Stimulated activated CD4-positive, alpha-beta T cell treated with anti-CD3 and anti-CD28 coated beads, Interleukin-4, amount 100 ng/mL, for 48 hours (primary cell): ENCODE measurements around the gene PIGV.
"Not testable (repeated sequence)": the region's sequence is repeated elsewhere in the genome, so short reads cannot be mapped to it uniquely, and the experiment has no call there.

Experiments
- DNase-seq, 2 donors: peaks; one replicate each; pipeline ENCODE4 v3.0.0-alpha.2; 2020; ENCODE audit warnings: low read depth in 2 of 2

The PIGV gene

DNA sequence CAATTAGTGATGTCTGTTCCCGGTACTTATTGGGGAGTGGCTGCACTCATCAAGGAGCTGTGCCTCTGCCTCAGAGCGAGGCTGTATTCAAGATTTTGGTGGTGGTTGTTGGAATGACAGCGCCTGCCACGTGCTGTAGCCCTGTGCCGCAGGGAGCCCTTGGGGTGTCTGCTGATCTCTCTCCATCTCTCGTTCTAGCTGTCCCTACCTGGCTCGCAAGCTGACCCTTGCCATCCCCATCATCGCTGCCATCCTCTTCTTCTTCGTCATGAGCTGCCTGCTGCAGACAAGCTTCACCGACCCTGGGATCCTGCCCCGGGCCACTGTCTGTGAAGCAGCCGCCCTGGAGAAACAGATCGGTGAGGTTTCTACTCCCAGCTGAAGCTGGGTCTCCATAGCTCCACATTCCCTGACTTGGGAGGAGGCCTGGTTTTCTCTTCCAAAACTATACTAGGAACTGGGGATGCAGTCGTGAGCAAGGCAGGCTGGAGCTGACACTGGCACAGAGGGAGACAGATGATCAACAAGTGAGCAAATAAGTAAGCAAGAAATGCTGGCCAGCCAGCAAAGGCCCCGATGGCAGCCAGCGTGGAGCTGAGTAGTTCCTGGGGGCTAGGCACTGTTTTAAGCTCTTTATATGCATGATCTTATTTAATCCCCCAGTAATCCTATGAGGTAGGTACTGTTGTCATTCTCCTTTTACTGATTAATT lies 44.7 kb downstream of the PIGV start:
- DNase-seq, result no peak

DNA sequence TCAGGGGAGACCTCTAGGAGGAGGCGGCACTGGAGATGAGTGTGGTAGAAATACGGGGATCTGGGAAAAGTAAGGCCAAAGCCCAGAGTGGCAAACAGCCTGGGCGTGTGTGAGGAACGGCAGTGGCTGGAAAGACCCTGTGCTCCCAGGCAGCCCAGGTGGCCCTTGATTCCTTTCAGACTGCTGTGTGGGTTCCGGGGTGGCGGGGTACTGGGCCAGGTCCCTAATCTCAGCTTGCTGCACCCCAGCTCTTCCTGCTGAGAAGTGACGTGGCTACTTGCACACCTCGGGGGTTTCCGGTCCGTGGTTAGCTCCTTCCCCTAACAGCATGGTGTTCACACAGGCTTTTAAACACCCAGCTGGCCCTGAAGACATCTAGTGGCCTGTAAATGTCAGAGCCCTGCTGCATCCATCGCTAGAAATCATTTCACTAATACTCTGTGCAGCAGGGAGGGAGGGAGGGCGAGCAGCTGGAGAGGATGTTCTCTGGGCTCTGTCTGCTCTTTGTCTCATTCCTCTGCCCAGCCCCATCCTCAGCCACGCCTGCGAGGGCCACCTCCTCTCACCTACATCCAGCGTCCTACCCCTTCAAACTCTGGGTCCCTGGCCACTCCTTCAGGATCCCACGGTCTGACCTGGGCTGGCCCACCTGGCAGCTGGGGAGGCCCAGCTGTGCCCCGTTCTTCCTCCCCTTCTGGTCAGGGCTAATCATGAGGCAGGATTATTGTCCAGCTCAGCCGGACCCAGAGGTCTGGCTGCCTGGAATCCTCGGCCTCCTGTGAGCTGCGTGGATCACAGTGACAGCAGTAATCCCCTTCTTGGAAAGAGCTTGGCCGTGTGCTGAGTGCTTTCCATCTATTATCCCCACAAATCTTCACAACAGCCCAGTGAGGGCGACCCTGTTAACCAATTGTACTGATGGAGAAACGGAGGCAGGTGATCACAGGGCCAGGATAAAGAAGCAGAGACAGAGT lies 46.0 kb downstream of the PIGV start:
- DNase-seq, result peak; percentile 59 to 75

DNA sequence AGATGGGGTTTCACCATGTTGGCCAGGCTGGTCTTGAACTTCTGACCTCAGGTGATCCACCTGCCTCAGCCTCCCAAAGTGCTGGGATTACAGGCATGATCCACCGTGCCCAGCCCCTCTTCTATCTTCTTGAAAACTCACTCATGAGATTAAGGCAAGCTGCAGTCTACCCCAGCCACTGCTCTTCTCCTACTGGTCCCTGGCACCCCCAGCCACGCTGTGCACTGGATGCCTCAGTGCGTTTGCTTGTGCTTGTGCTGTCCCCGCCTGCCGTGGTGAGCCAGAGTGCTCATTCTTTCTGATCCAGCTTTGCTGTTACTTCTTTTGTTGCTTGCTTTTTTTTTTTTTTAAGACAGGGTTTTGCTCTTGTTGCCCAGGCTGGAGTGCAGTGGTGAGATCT lies 49.9 kb downstream of the PIGV start:
- DNase-seq, result not testable (repeated sequence)

DNA sequence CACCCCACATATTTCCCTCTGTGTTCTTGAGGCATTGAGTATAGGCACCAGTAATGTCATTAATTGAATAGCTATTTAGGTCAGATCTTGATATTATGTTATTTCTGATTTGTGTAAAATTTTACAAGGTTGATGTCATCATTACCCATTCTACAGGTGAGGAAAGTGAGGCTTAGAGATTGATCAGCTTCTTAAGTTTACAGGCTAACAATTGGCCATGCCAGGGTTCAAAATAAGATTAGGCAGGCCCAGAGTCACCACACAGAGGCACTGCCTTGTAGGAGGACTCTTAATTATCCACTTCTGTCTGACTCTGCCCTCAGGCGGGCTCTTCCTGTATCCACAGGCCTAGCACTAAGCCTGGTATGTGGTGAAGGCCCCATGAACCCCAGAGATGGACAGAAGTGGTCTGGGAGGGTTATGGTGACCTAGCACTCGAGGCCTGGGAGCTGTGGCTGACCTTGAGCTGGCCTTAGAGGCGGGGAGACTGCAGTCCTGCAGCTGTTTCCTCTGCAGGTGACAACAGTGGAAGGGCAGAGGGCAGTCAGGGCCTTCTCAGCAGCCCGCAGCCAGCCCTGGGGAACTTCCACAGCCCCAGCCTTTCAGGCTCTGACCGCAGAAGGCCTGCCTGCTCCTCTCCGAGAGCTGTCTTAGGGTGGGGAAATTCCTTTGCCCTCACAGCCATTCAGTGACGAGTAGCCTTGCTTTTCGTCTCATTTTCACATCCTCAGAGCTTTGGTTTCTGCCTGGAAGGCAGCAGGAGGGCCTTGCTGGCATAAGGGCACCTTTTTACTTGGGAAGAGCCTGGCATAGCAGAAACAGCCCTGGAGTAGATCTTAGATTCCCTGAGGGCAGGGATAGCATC lies 51.0 kb downstream of the PIGV start:
- DNase-seq, result peak in 1 of 2 donors; percentile 49

DNA sequence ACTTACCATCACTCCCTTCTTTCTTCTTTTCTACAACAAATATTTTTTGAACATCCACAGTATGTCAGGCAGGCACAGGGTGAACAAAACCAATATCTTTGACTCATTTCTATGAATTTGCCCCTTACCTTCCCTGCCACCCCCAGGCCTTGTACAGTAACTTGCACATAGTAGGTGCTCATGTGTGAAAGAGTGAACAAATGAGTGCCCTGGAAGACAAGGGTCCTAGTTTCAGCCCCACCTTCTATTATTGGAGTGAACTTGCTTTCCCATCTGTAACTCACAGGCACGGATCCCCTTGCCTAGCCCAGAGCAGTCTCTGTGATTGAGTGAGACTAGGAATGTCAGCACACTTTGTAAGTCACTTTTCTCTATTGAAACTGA lies 51.6 kb downstream of the PIGV start:
- no peak for DNase-seq

DNA sequence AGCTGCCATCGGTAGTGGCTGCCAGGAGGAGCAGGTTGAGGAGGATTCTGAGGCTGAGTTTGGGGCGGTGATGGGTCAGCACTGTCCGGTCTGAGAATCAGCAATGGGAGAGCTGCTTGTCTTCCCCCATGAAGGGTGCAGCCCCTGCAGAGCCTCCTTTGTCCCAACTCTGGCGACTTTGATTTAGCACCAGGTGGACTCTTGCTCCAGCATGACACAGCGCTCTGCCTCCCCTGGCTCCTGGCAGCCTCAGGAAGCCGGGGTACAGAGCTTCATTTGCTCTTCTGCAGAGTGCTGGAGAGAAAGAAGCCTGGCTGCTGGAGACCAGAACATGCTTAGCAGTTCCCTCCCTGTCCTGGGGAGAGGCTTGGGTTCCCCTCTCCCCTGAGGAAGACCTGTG lies 52.0 kb downstream of the PIGV start:
- DNase-seq, result no peak

DNA sequence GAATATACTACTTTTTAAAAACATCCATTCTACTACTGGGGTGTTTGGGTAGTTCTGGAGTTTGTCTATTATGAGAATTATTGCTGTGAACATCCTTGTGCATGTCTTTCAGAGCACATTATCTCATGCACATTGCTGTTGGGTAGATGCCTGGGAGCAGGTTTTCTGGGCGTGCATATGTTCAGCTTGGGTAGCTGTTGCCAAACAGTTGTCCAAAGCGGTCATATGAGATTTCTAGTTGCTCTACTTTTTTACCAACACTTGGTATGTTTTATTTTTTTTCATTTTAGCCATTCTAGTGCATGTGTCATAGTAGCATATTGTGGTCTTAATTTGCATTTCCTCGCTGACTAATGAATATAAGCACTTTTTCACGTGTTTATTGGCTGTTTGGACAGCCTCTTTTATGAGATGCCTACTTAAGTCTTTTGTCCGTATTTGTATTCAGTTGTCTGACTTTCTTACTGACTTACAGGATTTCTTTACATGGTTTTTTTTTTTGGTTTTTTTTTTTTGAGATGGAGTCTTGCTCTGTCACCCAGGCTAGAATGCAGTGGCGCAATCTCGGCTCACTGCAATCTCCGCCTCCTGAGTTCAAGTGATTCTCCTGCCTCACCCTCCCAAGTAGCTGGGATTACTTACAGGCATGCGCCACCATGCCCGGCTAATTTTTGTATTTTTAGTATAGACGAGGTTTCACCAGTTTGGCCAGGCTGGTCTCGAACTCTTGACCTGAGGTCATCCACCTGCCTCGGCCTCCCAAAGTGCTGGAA lies 56.9 kb downstream of the PIGV start:
- DNase-seq, result no peak

DNA sequence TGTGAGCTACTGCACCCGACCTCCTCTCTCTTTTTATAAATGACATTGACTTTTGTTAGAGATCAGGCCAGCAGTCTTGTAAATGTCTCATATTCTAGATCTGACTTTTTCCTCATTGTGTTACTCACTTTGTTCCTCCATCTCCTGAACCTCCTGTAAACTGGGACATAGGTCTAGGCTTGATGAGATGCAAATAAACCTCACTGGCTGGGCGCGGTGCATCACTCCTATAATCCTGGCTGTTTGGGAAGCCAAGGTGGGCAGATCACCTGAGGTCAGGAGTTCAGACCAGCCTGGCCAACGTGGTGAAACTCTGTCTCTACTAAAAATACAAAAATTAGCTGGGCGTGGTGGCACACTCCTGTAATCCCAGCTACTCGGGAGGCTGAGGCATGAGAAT lies 60.1 kb downstream of the PIGV start:
- DNase-seq, result not testable (repeated sequence)
